ENCODE data around the gene ZNF662.

- TF ChIP-seq RARB (CRISPR knock-in tag; IDR thresholded peaks at IDR 0.05), result no peak
- TF ChIP-seq ZNF565 (CRISPR knock-in tag; conservative IDR thresholded peaks at IDR 0.05; ENCODE audit: low read depth), result no peak
- no peak for TF ChIP-seq ZNF70 (CRISPR knock-in tag; IDR thresholded peaks at IDR 0.05)
- TF ChIP-seq PATZ1 (CRISPR knock-in tag; IDR thresholded peaks at IDR 0.05; ENCODE audit: borderline replicate concordance), result no peak
- TF ChIP-seq, protein P1, sequence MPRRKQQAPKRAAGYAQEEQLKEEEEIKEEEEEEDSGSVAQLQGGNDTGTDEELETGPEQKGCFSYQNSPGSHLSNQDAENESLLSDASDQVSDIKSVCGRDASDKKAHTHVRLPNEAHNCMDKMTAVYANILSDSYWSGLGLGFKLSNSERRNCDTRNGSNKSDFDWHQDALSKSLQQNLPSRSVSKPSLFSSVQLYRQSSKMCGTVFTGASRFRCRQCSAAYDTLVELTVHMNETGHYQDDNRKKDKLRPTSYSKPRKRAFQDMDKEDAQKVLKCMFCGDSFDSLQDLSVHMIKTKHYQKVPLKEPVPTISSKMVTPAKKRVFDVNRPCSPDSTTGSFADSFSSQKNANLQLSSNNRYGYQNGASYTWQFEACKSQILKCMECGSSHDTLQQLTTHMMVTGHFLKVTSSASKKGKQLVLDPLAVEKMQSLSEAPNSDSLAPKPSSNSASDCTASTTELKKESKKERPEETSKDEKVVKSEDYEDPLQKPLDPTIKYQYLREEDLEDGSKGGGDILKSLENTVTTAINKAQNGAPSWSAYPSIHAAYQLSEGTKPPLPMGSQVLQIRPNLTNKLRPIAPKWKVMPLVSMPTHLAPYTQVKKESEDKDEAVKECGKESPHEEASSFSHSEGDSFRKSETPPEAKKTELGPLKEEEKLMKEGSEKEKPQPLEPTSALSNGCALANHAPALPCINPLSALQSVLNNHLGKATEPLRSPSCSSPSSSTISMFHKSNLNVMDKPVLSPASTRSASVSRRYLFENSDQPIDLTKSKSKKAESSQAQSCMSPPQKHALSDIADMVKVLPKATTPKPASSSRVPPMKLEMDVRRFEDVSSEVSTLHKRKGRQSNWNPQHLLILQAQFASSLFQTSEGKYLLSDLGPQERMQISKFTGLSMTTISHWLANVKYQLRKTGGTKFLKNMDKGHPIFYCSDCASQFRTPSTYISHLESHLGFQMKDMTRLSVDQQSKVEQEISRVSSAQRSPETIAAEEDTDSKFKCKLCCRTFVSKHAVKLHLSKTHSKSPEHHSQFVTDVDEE (CRISPR knock-in tag; IDR thresholded peaks at IDR 0.05), result no peak
- no peak for TF ChIP-seq ZFP30 (CRISPR knock-in tag; IDR thresholded peaks at IDR 0.05)
- no peak for TF ChIP-seq TCF4 (CRISPR knock-in tag; IDR thresholded peaks at IDR 0.05; ENCODE audit: borderline replicate concordance)
- no peak for TF ChIP-seq PPARA (CRISPR knock-in tag; IDR thresholded peaks at IDR 0.05; ENCODE audit: borderline replicate concordance)
- no peak for TF ChIP-seq SNAI2 (CRISPR knock-in tag; IDR thresholded peaks at IDR 0.05)
- no peak for TF ChIP-seq CREB5 (CRISPR knock-in tag; IDR thresholded peaks at IDR 0.05; ENCODE audit: low read depth)
Measured at GRCh38 chr3:42926310-42926709, 20.4 kb downstream of the ZNF662 start.

Measured in SK-N-SH treated with all-trans-retinoic acid at 6 μM for 48 hours (cell line).